HG02938 (cell line): ENCODE measurements around the gene ACACB.

Experiments used
- ATAC-seq: cut with Tn5 transposase; IDR thresholded peaks from one replicate; pipeline ENCODE4 v1.9.1; 2021; ENCODE audit warnings: mild to moderate bottlenecking, moderate library complexity; ENCODE audit not compliant: unreplicated experiment

The ACACB gene

GRCh38 chr12:109209082-109209481, 92.7 kb downstream of the ACACB start:
- ATAC-seq = no peak

GRCh38 chr12:109212460-109213115, 96.2 kb downstream of the ACACB start:
- ATAC-seq = no peak

GRCh38 chr12:109214131-109214530, 97.7 kb downstream of the ACACB start:
- no peak for ATAC-seq

GRCh38 chr12:109218996-109219395, 102.6 kb downstream of the ACACB start:
- no peak for ATAC-seq

- no peak for ATAC-seq
Measured at GRCh38 chr12:109219938-109220337, 103.6 kb downstream of the ACACB start.

GRCh38 chr12:109221277-109221931, 105.0 kb downstream of the ACACB start:
- ATAC-seq = no peak

- ATAC-seq = no peak
Measured at GRCh38 chr12:109222062-109222461, 105.7 kb downstream of the ACACB start.

- no peak for ATAC-seq
Measured at GRCh38 chr12:109222496-109222895, 106.1 kb downstream of the ACACB start.

GRCh38 chr12:109223211-109223610, 106.8 kb downstream of the ACACB start:
- no peak for ATAC-seq

- no peak for ATAC-seq
Measured at GRCh38 chr12:109223868-109224267, 107.5 kb downstream of the ACACB start.

- no peak for ATAC-seq
Measured at GRCh38 chr12:109228664-109229063, 112.3 kb downstream of the ACACB start.

- no peak for ATAC-seq
Measured at GRCh38 chr12:109230193-109230592, 113.8 kb downstream of the ACACB start.

GRCh38 chr12:109232731-109233130, 116.3 kb downstream of the ACACB start:
- no peak for ATAC-seq

- ATAC-seq = no peak
Measured at GRCh38 chr12:109234012-109234411, 117.6 kb downstream of the ACACB start.

GRCh38 chr12:109236257-109236656, 119.9 kb downstream of the ACACB start:
- no peak for ATAC-seq

- no peak for ATAC-seq
Measured at GRCh38 chr12:109239179-109239578, 122.8 kb downstream of the ACACB start.

- no peak for ATAC-seq
Measured at GRCh38 chr12:109239691-109240090, 123.3 kb downstream of the ACACB start.

- ATAC-seq = no peak
Measured at GRCh38 chr12:109240365-109240764, 124.0 kb downstream of the ACACB start.

GRCh38 chr12:109241936-109242335, 125.5 kb downstream of the ACACB start:
- ATAC-seq = no peak

GRCh38 chr12:109244073-109244472, 127.7 kb downstream of the ACACB start:
- no peak for ATAC-seq

- ATAC-seq = no peak
Measured at GRCh38 chr12:109246221-109246620, 129.8 kb downstream of the ACACB start.

GRCh38 chr12:109247831-109248654, 131.7 kb downstream of the ACACB start:
- no peak for ATAC-seq
